ENCODE measurements around the gene TRIM67.
A peak's percentile ranks its signal among the peaks of the same experiment; 100 is the strongest.
"Not testable (repeated sequence)": the region's sequence is repeated elsewhere in the genome, so short reads cannot be mapped to it uniquely, and the experiment has no call there.

The TRIM67 gene

DNA sequence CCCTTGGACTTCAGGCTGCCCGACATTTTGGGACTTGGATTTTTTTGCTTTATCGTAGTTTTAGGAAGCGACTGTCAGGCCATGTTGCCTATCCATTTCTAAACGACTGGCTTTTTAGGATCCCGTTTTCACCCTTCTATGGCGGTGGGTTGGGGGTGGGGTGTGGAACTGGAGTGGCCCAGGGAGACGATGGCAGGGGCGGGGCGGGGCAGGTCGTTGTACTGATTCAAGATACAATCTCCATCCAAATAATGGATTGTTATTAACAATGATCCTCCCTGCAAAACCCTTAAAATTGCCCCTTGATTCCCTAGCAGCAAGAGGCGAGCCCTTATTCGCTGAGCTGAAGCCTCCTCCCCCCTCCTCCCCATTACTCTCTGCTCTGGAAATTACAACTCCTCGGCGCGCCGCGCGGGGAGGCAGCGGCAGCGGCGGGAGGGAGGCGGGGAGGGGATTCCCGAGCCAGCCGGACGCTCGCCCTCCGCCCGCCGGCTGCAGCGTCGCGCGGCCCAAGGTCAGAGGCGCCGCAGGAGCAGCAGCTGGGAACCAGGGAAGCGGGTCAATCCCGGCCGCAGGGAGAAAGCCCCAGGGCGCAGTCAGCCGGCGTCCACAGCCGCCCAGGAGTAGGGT is at the start of gene TRIM67:
TSS of gene TRIM67 (plus strand) at position 392 of the 630 bp plus-strand sequence. CDS start 912 bp downstream, outside the sequence.
- peak in 14 of 56 donors; percentile 13 to 52 (median 26) for DNase-seq

DNA sequence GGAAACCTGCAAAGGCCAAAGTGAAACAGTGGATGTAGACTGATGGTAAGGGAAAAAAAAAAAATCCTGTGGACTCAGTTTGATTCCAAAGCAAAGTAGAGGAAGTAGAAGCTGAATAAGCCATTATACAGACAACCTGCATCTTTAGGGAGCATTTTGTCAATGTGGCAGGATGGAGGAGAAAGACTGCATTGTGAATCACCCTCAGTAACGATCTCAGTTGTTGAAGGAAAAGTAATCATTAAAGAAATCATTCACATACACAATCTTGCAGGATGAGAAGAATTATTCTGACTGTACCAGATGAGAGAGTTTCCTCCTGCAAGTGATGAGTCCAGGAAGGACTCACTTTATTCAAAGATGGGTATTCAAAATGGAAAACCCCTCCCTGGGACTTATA is 45.1 kb upstream of the TRIM67 start:
- no peak for DNase-seq

DNA sequence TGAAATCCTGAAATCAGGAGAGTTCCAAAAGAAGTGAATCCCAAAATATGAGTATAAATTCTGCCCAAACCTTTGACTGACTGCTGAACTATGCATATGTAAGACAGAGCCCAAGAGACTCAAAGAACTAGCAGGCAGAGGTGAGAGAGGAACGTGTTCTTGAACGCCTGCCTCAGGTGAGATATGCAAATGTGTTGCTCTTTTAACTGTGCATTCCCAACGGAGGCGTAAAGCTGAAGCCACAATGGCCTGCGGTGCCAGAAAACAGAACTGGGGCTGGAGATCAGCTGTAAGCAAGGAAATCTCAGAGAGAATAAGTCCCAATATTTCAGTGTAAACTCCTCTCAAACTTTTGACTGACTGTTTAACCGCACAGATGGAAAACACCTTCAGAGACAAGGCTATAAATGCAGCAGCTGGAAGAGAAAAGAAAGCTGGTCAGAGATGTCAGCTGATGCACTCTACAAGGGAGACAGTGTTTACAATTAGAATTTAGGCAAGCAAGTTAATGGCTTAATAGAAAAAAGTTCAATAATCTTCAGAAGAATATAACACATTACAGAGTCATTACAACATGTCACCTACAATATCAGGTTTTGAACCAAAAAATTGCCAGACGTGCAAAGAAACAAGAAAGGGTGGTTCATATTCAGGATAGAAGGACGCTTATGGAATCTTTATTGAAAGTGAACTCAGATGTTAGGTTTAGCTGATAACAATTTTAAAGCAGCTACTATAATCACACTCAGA is 43.0 kb upstream of the TRIM67 start:
- DNase-seq = no peak

DNA sequence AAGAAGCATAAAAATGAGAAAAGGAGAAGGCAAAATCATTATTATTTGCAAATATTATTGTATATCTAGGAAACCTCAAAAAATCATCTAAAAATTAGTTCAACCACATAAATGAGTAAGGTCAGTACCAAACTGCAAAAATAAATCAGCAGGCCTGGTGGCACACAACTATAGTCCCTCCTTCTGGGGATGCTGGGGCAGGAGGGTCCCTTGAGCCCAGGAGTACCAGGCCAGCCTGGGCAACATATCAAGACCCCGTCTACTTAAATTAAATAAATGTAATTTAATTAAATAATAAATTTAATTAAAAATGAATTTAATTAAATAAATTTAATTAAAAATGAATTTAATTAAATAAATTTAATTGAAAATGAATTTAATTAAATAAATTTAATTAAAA is 40.3 kb upstream of the TRIM67 start:
- no peak for DNase-seq

DNA sequence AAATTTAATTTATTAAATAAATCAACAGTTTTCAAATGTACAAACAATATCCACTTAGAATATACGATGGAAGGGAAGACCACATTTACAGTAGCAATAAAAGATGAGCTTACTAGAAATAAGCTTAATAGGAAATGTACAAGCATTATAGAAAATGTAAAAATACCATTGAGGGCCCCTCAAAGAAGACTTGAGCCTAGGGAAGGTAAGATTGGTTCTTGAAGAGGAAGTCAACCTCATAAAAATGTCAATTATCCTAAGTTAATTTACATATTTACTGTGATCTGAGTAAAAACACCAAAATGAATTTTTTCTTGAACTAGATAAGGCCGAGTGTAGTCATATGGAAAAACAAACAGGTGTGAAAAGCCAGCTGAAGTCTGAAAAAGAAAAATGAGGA is 39.7 kb upstream of the TRIM67 start:
- no peak for DNase-seq

DNA sequence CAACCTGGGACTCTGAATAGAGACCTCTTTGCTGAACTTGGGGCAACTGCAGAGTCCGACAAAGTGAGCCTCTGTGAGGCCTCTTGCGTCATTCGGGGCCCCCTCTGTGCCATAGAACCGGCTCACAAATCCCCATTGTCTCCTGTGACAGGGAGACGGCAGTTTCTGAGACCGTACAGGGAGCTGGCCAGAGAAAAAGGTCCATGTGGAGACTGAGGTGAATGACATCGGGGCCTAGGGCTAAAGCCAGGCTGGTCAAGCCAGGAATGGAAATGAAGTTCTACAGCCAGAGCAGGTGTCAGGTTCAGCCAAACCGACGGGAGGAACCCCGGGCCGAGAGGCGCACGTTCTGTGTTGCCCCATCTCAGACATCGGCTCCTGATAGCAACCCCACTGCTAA is 37.1 kb upstream of the TRIM67 start:
- peak in 21 of 56 donors; percentile 1 to 55 (median 18) for DNase-seq

DNA sequence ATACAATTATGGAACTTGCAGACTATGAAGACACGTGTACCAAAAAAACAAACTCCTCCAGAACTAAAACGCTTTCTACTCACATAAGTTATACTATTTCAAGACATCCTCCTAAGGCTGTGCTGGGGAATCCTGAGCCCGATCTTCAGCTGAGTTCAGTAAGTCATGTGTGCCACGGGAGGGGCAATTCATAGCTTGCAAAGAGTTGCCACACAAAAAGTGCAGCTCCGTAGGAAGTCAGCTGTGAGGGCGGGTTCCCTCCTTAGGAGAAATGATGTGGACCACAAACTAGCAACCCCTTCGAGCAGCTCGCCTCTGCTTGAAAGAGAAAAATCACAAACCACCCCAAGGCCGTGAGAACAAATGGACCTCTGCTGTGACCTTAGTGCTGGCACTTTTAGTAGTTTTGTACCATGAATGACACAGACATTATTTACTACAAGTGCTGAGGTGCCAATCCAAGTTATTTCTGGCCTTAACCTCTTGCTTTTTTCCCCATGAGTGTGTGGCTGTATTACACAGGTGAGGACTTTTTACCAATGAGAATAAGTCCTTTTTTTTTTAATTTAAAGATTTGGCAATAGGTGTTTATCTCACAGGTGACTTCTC is 35.8 kb upstream of the TRIM67 start:
- no peak for DNase-seq

DNA sequence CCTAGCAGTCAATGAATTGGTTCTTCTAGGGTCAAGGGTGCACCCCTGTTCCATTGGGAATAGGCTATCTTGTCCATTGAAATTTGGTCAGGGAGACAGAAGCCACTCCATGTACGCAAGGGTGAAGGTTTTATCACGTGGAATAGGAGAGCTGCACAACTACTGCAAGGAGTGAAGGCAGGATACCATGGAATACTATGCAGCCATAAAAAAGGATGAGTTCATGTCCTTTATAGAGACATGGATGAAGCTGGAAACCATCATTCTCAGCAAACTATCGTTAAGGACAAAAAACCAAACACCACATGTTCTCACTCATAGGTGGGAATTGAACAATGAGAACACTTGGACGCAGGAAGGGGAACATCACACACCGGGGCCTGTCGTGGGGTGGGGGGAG is 34.8 kb upstream of the TRIM67 start:
- not testable (repeated sequence) for DNase-seq

DNA sequence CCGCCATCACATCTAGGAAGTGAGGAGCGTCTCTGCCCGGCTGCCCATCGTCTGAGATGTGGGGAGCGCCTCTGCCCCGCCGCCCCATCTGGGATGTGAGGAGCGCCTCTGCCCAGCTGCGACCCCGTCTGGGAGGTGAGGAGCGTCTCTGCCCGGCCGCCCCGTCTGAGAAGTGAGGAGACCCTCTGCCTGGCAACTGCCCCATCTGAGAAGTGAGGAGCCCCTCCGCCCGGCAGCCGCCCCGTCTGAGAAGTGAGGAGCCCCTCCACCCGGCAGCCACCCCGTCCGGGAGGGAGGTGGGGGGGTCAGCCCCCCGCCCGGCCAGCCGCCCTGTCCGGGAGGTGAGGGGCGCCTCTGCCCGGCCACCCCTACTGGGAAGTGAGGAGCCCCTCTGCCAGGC is 33.4 kb upstream of the TRIM67 start:
- DNase-seq = not testable (repeated sequence)

DNA sequence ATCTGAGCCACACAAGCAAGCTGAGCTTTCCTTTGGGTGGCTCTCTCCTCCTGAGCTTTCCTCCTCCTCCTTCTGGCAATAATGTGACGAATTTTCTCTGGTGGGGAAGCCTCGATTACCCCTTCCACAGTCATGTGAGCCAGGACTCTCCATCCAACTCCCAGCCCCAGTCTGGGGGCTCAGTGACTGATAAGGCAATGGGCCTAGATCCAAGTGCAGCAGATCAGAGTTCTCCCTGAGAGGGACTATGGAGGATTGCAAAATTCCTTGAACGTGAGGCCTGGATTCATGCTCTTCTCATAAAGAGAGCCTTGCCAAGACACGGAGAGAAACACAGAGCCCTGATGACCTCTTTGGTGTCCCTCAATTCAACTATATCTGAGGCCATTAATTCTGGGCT is 31.3 kb upstream of the TRIM67 start:
- no peak for DNase-seq

DNA sequence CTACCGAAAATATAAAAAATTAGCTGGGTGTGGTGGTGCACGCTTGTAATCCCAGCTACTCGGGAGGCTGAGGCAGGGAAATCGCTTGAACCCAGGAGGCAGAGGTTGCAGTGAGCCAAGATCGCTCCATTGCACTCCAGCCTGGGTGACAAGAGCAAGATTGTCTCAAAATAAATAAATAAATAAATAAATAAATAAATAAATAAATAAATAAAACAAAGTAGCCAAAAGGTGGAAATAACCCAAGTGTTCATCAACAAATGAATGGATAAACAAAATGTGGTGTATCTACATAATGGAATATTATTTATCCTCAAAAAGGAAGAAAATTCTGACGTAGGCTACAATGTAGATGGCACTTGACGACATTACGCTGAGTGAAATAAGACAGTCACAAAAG is 29.3 kb upstream of the TRIM67 start:
- DNase-seq = not testable (repeated sequence)

DNA sequence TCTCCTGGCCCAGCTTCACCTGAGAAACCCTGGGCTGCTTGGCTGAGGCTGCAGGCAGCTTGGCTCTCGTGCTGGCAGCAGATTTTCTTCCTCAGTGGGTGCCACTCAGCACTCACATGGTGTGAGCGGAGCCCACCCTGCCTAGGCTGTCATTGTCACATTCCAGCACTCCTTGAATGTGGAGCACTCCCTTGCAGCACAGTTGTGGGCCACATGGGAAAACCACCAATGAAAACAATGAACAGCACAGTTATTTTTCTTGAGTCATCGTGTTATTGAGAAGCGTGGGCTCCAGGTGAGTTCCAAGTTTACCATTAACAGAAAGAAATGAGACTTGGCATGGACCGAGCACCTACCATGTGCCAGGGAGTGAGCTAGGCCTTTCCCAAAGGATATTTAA is 27.2 kb upstream of the TRIM67 start:
- no peak for DNase-seq

DNA sequence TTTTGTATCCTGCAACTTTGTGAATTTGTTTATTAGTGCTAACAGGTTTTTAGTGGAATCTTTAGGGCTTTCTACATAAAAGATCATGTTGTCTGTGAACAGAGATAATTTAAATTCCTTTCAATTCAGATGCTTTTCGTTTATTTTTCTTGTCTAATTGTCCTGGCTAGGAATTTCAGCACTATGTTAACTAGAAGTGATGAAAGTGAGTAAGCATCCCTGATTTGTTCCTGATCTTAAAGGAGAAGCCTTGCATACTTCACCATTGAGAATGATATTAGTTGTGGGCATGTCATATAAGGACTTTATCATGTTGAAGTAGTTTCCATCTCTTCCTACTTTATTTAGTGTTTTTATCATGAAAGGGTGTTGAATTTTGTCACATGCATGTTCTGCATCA is 23.6 kb upstream of the TRIM67 start:
- no peak for DNase-seq

DNA sequence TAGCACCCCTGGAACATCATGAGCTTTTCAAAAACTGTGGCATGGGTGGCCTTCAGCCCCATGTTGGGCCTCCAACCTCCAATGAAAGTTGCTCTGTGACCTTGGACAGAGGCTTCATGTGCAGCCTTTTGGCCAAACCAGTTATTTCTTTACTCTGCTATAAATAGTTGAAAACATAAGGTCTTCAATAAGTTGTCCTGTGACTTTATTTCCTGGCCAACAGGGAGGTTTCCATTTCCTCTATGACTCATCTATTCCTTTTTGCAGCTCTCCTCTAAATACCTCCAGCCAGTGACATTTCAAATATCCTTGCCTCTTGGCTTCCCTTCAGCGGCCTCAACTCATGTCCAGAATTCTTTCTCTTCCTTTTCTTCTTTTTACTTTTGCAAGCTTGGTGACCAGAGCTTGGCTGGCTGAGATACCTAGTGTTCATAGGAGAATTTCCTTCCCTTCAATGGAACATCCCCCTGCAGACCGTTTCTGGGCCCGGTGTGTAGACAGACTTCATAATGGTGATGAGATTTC is 22.7 kb upstream of the TRIM67 start:
- DNase-seq = no peak

DNA sequence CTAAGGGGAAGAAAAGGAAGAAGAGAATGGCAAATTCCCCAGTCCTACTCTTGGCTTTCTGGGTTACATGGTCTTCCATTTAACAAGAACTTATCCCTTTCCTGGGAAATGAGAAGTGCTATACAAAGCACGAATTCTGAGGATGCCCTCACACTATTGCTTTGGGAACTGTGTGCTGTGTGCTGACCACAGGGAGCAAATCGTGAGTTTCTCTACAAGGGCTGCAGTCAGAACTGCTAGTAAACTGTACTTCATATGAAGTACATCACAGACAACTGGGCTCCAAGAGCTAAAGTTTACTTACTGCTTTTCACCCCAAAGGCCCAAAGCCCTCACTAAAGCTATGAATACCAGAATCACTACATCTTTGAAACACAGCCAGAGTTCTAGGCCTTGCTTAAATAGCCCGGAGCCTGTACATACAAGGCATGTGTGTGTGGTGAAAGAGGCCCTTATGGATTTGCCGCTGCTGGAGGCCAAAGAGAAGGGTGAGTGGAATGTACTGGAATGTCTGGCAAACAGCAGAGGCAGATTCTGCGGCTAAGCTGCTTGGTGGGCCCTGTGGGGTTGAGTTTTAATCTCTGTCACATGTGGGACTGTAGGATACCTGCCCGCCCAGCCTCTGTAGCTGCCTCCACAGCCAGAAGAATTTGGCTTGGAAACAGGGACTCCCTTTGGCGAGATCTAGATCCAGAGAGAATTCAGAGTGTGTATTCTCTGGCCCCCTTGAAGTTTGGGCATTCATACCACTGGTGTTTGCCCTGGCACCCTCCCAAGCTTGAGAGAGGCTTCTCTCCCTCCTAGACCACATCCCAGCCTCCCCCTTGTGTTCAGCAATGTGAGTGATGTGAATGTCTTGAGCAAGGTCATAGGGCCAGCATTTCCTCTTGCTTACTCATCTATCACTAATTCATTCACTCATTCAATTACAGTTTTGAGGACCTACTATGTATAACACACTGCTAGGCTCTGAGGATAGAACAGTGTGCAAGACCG is 21.9 kb upstream of the TRIM67 start:
- DNase-seq = no peak

DNA sequence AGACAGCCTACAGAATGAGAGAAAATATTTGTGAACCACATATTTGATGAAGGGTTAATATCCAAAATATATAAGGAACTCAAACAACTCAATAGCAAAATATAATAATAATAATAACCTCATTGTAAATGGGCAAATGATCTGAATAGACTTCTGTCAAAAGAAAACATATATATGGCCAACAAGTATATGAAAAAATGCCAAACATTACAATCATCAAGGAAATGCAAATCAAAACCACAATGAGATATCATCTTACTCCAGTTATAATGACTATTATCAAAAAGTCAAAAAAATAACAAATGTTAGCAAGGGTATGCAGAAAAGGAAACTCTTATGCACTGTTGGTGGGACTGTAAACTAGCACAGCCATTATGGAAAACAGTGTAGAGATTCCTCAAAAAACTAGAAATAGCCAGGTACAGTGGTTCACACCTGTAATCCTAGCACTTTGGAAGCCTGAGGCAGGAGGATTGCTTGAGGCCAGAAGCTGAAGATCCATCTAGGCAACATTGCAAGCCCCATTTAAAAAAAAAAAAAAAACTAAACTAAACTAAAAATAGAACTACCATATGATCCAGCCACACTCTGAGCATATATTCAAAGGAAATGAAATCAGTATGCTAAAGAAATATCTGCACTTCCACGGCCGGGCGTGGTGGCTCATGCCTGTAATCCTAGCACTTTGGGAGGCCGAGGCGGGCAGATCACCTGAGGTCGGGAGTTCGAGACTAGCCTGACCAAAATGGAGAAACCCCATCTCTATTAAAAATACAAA is 17.3 kb upstream of the TRIM67 start:
- DNase-seq = no peak

DNA sequence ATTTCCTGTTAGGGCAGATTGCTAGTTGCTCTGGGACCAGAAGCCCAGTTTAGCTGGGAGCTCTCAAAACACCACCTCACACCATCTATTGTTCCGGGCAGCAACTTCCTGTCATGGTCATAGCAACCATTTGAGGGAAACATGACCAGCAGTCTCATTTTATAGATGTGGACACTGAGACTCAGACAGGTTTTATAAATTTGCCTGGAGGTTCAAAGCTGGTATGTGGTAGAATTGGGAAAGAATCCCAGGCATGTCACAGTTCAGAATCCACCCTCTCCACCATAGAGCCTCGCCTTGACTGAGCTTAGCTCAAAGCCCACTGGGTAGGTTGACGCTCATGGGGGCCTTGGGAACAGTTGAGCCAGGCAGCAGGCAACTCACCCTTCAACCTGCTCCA is 14.0 kb upstream of the TRIM67 start:
- DNase-seq = no peak

DNA sequence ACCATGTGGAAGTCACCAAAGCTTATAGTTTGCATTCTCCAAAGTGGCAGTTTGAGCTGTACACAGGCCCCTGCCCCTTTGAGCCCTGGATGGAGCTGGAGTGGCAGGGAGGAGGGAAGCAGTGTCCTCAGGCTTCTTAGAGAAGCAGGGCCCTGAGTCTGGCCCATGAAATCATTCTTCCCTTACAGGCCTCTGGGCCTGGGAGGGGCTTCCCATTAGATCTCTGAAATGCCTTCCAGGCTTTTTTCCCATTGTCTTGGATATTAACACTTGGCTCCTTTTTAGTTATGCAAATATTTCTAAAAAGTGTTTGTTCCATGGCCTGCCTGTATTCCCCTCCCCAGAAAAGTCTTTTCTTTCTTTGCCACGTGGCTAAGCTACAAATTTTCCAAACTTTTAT is 10.0 kb upstream of the TRIM67 start:
- no peak for DNase-seq

DNA sequence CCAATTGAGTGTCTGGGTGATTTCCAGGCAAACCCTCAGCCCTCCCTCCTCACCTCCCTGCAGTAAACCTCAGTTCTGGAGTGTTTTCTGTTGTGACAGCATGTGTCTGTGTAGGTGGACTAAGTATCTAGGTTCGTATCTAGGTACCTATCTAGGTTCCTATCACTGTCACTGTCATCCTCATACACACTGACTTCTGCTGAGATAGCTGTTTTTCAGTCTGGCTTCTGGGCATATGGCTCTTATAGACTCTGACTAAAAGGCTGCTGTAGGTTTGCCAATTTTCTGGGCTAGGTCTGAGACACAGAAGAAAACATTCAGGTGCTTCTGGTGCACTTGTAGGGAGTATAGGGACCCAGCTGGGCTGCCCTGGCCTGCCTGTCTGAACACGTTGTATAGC is 8.1 kb upstream of the TRIM67 start:
- DNase-seq = no peak

DNA sequence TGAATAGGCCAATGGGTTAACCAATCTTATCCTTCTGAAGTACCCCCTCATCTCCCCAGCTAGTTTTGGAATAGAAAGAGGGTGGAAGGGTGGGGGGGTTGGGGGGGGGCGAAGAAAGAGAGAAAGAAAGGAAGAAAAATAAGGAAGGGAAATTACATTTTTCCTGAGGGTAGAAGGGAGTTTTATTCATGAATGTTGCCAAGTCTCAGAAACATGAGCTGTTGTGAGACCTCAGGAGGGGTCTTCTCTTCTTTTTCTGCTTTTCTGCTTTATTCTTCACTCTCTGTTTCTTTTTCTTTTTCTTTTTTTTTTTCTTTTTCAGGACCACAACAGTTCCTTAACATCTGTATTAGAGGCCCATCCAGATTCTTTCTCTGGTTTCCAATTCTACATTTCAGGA is 6.0 kb upstream of the TRIM67 start:
- no peak for DNase-seq
